Measurements from ENCODE around the gene ZMIZ2.

Gene ZMIZ2

GRCh38 chr7:44765579-44766415 is 17.1 kb downstream of the ZMIZ2 start:
- H3K4me3 ChIP-seq (ENCODE audit: low read depth, low read length) = no peak overlapping the region
- CTCF ChIA-PET = interaction anchor here (1.5 to 1.6 kb wide), 2 partner anchors 28 to 159 kb away, joined by 3 to 5 read pairs; partner anchors contain the start of gene OGDH
- TF ChIP-seq CTCF (IDR thresholded peaks at IDR 0.05; ENCODE audit: insufficient read depth, low read length, missing control alignments) = no peak
- POLR2A ChIA-PET = no interaction called here
- DNase-seq (ENCODE audit: low read depth, low spot score) = no peak

GRCh38 chr7:44766416-44766801 is 17.8 kb downstream of the ZMIZ2 start:
- CTCF ChIA-PET = interaction anchor here (0.7 to 1.6 kb wide), 5 partner anchors 8 to 182 kb away, joined by 3 to 5 read pairs (median 3); partner anchors contain the start of gene OGDH
- DNase-seq (ENCODE audit: low read depth, low spot score) = no peak
- H3K4me3 ChIP-seq (ENCODE audit: low read depth, low read length) = no peak overlapping the region
- POLR2A ChIA-PET = no interaction called here
- TF ChIP-seq CTCF (IDR thresholded peaks at IDR 0.05; ENCODE audit: insufficient read depth, low read length, missing control alignments) = no peak

GRCh38 chr7:44767134-44767911 is 18.7 kb downstream of the ZMIZ2 start:
- CTCF ChIA-PET = interaction anchor here (0.7 to 1.6 kb wide), 8 partner anchors 9 to 187 kb away, joined by 3 to 5 read pairs (median 3); partner anchors contain the start of gene OGDH
- TF ChIP-seq CTCF (IDR thresholded peaks at IDR 0.05; ENCODE audit: insufficient read depth, low read length, missing control alignments) = no peak
- no peak for DNase-seq (ENCODE audit: low read depth, low spot score)
- POLR2A ChIA-PET = interaction anchor here (1.1 to 1.4 kb wide), 2 partner anchors 18 to 194 kb away, joined by 3 read pairs; partner anchors contain the start of gene DDX56
- no peak overlapping the region for H3K4me3 ChIP-seq (ENCODE audit: low read depth, low read length)

GRCh38 chr7:44767912-44768627 is 19.4 kb downstream of the ZMIZ2 start:
- ChIA-PET POLR2A (interaction anchor here (0.7 to 1.4 kb wide), 4 partner anchors 13 to 194 kb away, joined by 3 read pairs; partner anchors contain the start of gene DDX56), CTCF (interaction anchor here (1.0 to 2.8 kb wide), 5 partner anchors 24 to 187 kb away, joined by 3 to 8 read pairs (median 4); no protein-coding TSS in a partner anchor)
- TF ChIP-seq CTCF (IDR thresholded peaks at IDR 0.05; ENCODE audit: insufficient read depth, low read length, missing control alignments) = no peak
- no peak for DNase-seq (ENCODE audit: low read depth, low spot score)
- H3K4me3 ChIP-seq (ENCODE audit: low read depth, low read length) = no peak overlapping the region

GRCh38 chr7:44768628-44769371 is 20.2 kb downstream of the ZMIZ2 start:
- CTCF ChIA-PET = interaction anchor here (1.0 to 2.8 kb wide), 7 partner anchors 23 to 188 kb away, joined by 3 to 8 read pairs (median 4); no protein-coding TSS in a partner anchor

More at GRCh38 chr7:44768628-44769371, 20.2 kb downstream of the ZMIZ2 start:
- POLR2A ChIA-PET = interaction anchor here (0.9 to 1.4 kb wide), 3 partner anchors 20 to 195 kb away, joined by 3 read pairs; partner anchors contain the start of gene DDX56
- TF ChIP-seq CTCF (IDR thresholded peaks at IDR 0.05; ENCODE audit: insufficient read depth, low read length, missing control alignments) = no peak
- H3K4me3 ChIP-seq (ENCODE audit: low read depth, low read length) = no peak overlapping the region
- DNase-seq (ENCODE audit: low read depth, low spot score) = no peak
